ENCODE data around the gene OR5V1. TPM values are rescaled to one million over a fixed set of nuclear protein-coding genes. Genes with fewer than 3 reads are reported as not detected.
"Not testable (repeated sequence)": the region's sequence is repeated elsewhere in the genome, so short reads cannot be mapped to it uniquely, and the experiment has no call there.

Gene OR5V1
- total RNA-seq, 1 experiment from 2014 or later, result not detected

DNA sequence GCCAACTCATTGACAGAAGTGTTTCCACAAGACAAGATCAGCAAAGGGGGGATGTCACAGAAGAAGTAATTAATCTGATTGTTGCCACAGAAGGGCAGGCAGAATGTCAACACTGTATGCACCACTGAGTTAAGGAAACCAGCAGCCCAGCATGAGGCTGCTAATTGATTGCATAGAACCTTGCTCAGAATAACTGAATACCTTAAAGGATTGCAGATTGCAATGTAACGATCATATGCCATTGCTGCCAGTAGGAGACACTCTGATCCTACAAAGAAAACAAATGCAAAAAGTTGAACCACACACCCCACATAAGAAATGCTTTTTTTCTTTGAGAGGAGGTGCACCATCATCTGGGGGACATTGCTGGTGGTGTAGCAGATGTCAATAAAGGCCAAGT lies 13.1 kb downstream of the OR5V1 start:
- Histone ChIP-seq H3K9ac (ENCODE audit: low read length) (no peak overlapping the region), H4K20me1 (ENCODE audit: insufficient read depth, low read depth, low read length) (no peaks in the 10 kb centered on the region), H3K27me3 (ENCODE audit: low read length) (no peaks in the 10 kb centered on the region), H3K4me3 (ENCODE audit: low read length) (no peak overlapping the region), H2AFZ (ENCODE audit: low read length) (no peak overlapping the region), H3K9me3 (ENCODE audit: low read length) (no peaks in the 10 kb centered on the region), H3K4me2 (ENCODE audit: low read depth, low read length, poor library complexity, severe bottlenecking) (no peak overlapping the region), H3K9me2 (replicated peaks; ENCODE audit: insufficient read depth, low read length) (no peaks in the 10 kb centered on the region), H3K36me3 (ENCODE audit: insufficient read depth, low read length) (no peaks in the 10 kb centered on the region), H3K4me1 (ENCODE audit: low read length) (no peaks in the 10 kb centered on the region), H3K79me2 (ENCODE audit: low read length) (no peaks in the 10 kb centered on the region), H3K27ac (ENCODE audit: low read length) (no peak overlapping the region)
- no peak for DNase-seq

DNA sequence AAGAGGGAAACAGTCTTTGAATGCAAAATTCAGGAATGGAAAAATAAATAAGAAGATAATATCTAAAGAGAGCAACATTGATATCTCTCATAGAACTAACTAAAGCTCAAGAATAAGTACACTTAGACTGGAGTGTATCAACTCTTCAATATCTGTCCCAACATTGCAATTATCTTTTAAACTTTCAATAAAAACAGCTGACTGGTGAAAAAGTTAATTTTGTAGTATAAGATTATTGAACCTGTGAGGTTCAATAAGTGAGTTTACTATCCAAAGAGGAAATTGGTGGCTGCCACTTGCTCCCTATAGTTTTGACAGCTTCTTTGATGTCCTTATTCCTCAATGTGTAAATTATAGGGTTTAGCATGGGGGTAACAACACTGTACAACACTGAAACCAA lies 13.7 kb downstream of the OR5V1 start:
- no peak overlapping the region for H3K4me3 ChIP-seq (ENCODE audit: low read length)

DNA sequence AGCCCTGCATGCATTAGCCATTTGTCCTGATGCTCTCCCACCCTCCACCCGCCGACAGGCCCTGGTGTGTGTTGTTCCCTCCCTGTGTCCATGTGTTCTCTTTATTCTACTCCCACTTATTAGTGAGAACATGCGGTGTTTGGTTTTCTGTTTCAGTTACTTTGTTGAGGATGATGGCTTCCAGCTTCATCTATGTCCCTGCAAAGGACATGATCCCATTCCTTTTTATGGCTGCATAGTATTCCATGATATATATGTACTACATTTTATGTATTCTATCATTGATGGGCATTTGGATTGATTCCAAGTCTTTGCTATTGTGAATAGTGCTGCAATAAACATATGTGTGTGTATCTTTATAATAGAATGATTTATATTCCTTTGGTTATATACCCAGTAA lies 19.3 kb downstream of the OR5V1 start:
- H3K27ac ChIP-seq (ENCODE audit: low read length); DNase-seq; H3K9ac ChIP-seq (ENCODE audit: low read length): not testable (repeated sequence)

More for the DNA sequence above, 13.7 kb downstream of the OR5V1 start:
- Histone ChIP-seq H3K79me2 (ENCODE audit: low read length) (no peaks in the 10 kb centered on the region), H3K4me2 (ENCODE audit: low read depth, low read length, poor library complexity, severe bottlenecking) (no peak overlapping the region), H3K36me3 (ENCODE audit: insufficient read depth, low read length) (no peaks in the 10 kb centered on the region), H2AFZ (ENCODE audit: low read length) (no peak overlapping the region), H3K27me3 (ENCODE audit: low read length) (no peaks in the 10 kb centered on the region), H3K9me3 (ENCODE audit: low read length) (no peaks in the 10 kb centered on the region), H3K9ac (ENCODE audit: low read length) (no peak overlapping the region), H3K9me2 (replicated peaks; ENCODE audit: insufficient read depth, low read length) (no peaks in the 10 kb centered on the region), H3K4me1 (ENCODE audit: low read length) (no peaks in the 10 kb centered on the region), H4K20me1 (ENCODE audit: insufficient read depth, low read depth, low read length) (no peaks in the 10 kb centered on the region), H3K27ac (ENCODE audit: low read length) (no peak overlapping the region)
- no peak for DNase-seq

DNA sequence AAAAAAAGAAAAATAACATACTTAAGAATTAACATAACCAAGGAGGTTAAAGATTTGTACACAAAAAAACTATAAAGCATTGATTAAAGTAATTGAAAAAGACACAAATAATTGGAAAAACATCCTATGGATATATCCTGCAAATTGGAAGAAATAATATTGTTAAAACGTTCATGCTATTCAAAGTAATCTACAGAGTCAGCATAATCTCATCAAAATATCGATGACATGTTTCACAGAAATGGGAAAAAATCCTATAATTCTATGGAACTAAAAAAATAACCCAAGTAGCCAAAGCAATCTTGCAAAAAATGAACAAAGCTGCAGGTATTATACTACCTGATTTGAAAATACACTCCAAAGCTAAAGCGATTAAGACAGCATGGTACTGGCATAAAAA lies 23.3 kb downstream of the OR5V1 start:
- Histone ChIP-seq H3K4me1 (ENCODE audit: low read length) (no peaks in the 10 kb centered on the region), H4K20me1 (ENCODE audit: insufficient read depth, low read depth, low read length) (no peaks in the 10 kb centered on the region), H2AFZ (ENCODE audit: low read length) (no peak overlapping the region), H3K9ac (ENCODE audit: low read length) (no peak overlapping the region), H3K4me2 (ENCODE audit: low read depth, low read length, poor library complexity, severe bottlenecking) (no peak overlapping the region), H3K9me2 (replicated peaks; ENCODE audit: insufficient read depth, low read length) (no peaks in the 10 kb centered on the region), H3K27me3 (ENCODE audit: low read length) (no peaks in the 10 kb centered on the region), H3K36me3 (ENCODE audit: insufficient read depth, low read length) (no peaks in the 10 kb centered on the region), H3K27ac (ENCODE audit: low read length) (no peak overlapping the region), H3K4me3 (ENCODE audit: low read length) (no peak overlapping the region), H3K9me3 (ENCODE audit: low read length) (no peaks in the 10 kb centered on the region), H3K79me2 (ENCODE audit: low read length) (no peaks in the 10 kb centered on the region)
- no peak for DNase-seq

More for the DNA sequence above, 19.3 kb downstream of the OR5V1 start:
- not testable (repeated sequence) for H3K9me2 ChIP-seq (replicated peaks; ENCODE audit: insufficient read depth, low read length); H3K9me3 ChIP-seq (ENCODE audit: low read length); H3K4me2 ChIP-seq (ENCODE audit: low read depth, low read length, poor library complexity, severe bottlenecking); H3K4me1 ChIP-seq (ENCODE audit: low read length); H3K36me3 ChIP-seq (ENCODE audit: insufficient read depth, low read length); H3K4me3 ChIP-seq (ENCODE audit: low read length); H3K27me3 ChIP-seq (ENCODE audit: low read length); H3K79me2 ChIP-seq (ENCODE audit: low read length); H4K20me1 ChIP-seq (ENCODE audit: insufficient read depth, low read depth, low read length); H2AFZ ChIP-seq (ENCODE audit: low read length)

DNA sequence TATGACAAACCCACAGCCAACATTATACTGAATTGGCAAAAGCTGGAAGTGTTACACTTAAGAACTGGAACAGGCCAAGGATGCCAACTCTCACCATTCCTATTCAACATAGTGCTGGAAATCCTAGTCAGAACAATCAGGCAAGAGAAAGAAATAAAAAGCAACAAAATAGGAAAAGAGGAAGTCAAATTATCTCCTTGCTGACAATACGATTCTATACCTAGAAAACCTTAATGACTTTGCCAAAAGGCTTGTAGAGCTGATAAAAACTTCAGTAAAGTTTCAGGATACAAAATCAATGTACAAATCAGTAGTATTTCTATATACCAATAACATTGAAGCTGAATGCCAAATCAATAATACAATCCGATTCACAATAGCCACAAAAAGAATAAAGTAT lies 32.4 kb downstream of the OR5V1 start:
- Histone ChIP-seq H3K9me3 (ENCODE audit: low read length) (no peaks in the 10 kb centered on the region), H4K20me1 (ENCODE audit: insufficient read depth, low read depth, low read length) (no peaks in the 10 kb centered on the region), H3K27me3 (ENCODE audit: low read length) (no peaks in the 10 kb centered on the region), H3K79me2 (ENCODE audit: low read length) (no peaks in the 10 kb centered on the region), H3K4me3 (ENCODE audit: low read length) (no peak overlapping the region), H3K9me2 (replicated peaks; ENCODE audit: insufficient read depth, low read length) (no peaks in the 10 kb centered on the region), H2AFZ (ENCODE audit: low read length) (no peak overlapping the region), H3K27ac (ENCODE audit: low read length) (no peak overlapping the region), H3K4me2 (ENCODE audit: low read depth, low read length, poor library complexity, severe bottlenecking) (no peak overlapping the region), H3K36me3 (ENCODE audit: insufficient read depth, low read length) (no peaks in the 10 kb centered on the region), H3K9ac (ENCODE audit: low read length) (no peak overlapping the region), H3K4me1 (ENCODE audit: low read length) (no peaks in the 10 kb centered on the region)
- DNase-seq, result no peak

DNA sequence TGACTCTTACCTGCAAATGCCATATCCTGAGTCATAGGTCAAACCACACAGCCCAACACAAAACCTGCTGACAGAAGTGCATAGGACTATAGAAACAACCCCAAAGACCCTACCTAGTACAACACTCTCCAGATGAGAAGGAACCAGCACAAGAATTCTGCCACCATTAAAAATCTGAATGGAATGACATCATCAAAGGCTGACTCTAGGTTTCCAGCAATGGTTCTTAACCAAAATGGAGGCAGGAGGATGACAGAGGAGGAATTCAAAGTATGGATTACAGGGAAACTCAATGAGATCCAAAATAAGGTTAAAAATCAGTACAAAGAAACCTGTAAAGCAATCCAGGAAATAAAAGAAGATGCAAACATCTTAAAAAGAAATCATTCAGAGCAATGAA lies 36.0 kb downstream of the OR5V1 start:
- no peak overlapping the region for H2AFZ ChIP-seq (ENCODE audit: low read length)
- H3K4me1 ChIP-seq (ENCODE audit: low read length), result no peaks in the 10 kb centered on the region
- H3K4me3 ChIP-seq (ENCODE audit: low read length), result no peak overlapping the region
- no peaks in the 10 kb centered on the region for H3K9me2 ChIP-seq (replicated peaks; ENCODE audit: insufficient read depth, low read length)
- no peaks in the 10 kb centered on the region for H3K27me3 ChIP-seq (ENCODE audit: low read length)
- no peak overlapping the region for H3K27ac ChIP-seq (ENCODE audit: low read length)
- H4K20me1 ChIP-seq (ENCODE audit: insufficient read depth, low read depth, low read length), result no peaks in the 10 kb centered on the region
- H3K4me2 ChIP-seq (ENCODE audit: low read depth, low read length, poor library complexity, severe bottlenecking), result no peak overlapping the region
- no peak for DNase-seq
- H3K9me3 ChIP-seq (ENCODE audit: low read length), result no peaks in the 10 kb centered on the region
- no peaks in the 10 kb centered on the region for H3K36me3 ChIP-seq (ENCODE audit: insufficient read depth, low read length)
- no peaks in the 10 kb centered on the region for H3K79me2 ChIP-seq (ENCODE audit: low read length)
- no peak overlapping the region for H3K9ac ChIP-seq (ENCODE audit: low read length)

DNA sequence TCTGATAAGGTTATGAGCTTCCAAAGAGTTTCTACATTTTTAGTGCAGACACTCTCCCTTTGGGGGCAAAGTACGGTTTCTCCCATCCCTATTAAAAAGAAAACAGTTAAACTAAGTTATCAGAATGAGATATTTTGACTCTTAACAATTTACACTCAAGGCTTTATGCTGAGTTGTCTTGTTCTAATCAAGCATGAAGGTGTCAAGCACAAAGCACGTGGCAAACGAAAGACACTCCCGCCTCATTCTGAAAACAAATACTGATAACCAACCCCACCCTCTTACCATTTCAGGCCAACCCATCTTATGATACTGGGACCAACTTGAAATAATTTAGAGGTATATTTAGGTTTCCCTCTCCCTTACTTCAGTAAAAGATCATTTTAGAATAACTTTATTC lies 42.9 kb downstream of the OR5V1 start:
- H3K9me3 ChIP-seq (ENCODE audit: low read length), result no peaks in the 10 kb centered on the region

DNA sequence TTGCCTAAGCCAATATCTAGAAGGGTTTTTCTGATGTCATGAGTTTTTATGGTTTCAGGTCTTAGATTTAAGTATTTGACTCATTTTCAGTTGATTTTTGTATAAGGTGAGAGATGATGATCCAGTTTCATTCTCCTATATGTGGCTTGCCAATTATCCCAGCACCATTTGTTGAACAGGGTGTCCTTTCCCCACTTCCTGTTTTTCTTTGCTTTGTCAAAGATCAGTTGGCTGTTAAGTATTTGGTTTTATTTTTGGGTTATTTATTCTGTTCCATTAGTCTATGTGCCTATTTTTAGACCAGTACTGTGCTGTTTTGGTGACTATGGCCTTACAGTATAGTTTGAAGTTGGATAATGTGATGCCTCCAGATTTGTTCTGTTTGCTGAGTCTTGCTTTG lies 45.3 kb downstream of the OR5V1 start:
- H3K4me2 ChIP-seq (ENCODE audit: low read depth, low read length, poor library complexity, severe bottlenecking); H3K4me3 ChIP-seq (ENCODE audit: low read length); H3K79me2 ChIP-seq (ENCODE audit: low read length); H3K27ac ChIP-seq (ENCODE audit: low read length); H3K9me3 ChIP-seq (ENCODE audit: low read length); H3K9me2 ChIP-seq (replicated peaks; ENCODE audit: insufficient read depth, low read length); H3K27me3 ChIP-seq (ENCODE audit: low read length); H2AFZ ChIP-seq (ENCODE audit: low read length); H4K20me1 ChIP-seq (ENCODE audit: insufficient read depth, low read depth, low read length); H3K4me1 ChIP-seq (ENCODE audit: low read length); DNase-seq; H3K36me3 ChIP-seq (ENCODE audit: insufficient read depth, low read length); H3K9ac ChIP-seq (ENCODE audit: low read length): not testable (repeated sequence)

More for the DNA sequence above, 42.9 kb downstream of the OR5V1 start:
- no peak overlapping the region for H3K4me2 ChIP-seq (ENCODE audit: low read depth, low read length, poor library complexity, severe bottlenecking)
- no peak overlapping the region for H2AFZ ChIP-seq (ENCODE audit: low read length)
- H3K4me1 ChIP-seq (ENCODE audit: low read length), result no peaks in the 10 kb centered on the region
- H3K27me3 ChIP-seq (ENCODE audit: low read length), result no peaks in the 10 kb centered on the region
- DNase-seq, result no peak
- H3K27ac ChIP-seq (ENCODE audit: low read length), result no peak overlapping the region
- H3K9me2 ChIP-seq (replicated peaks; ENCODE audit: insufficient read depth, low read length), result no peaks in the 10 kb centered on the region
- no peak overlapping the region for H3K9ac ChIP-seq (ENCODE audit: low read length)
- no peaks in the 10 kb centered on the region for H3K36me3 ChIP-seq (ENCODE audit: insufficient read depth, low read length)
- H4K20me1 ChIP-seq (ENCODE audit: insufficient read depth, low read depth, low read length), result no peaks in the 10 kb centered on the region
- no peaks in the 10 kb centered on the region for H3K79me2 ChIP-seq (ENCODE audit: low read length)
- H3K4me3 ChIP-seq (ENCODE audit: low read length), result no peak overlapping the region

DNA sequence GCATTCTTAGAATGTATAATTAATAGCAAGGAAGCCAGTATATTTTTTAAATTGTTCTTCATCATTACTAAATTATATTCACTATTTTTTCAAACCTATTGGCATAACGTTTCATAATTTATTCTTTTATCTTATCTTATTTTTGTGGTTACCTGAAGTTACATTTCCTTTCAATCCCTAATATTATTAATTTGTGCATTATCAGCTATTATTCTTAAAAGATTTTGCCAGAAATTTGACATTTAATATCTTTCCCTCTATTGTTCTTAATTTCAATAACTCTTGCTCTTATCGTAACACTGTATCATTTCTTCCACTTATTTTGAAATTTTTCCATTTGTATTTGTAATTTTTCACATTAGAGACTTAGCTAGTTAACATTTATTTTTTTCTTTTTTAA lies 48.7 kb downstream of the OR5V1 start:
- H3K4me2 ChIP-seq (ENCODE audit: low read depth, low read length, poor library complexity, severe bottlenecking), result no peak overlapping the region
- H3K9me2 ChIP-seq (replicated peaks; ENCODE audit: insufficient read depth, low read length), result no peaks in the 10 kb centered on the region
- H3K36me3 ChIP-seq (ENCODE audit: insufficient read depth, low read length), result no peaks in the 10 kb centered on the region
- H3K9ac ChIP-seq (ENCODE audit: low read length), result no peak overlapping the region
- no peaks in the 10 kb centered on the region for H3K27me3 ChIP-seq (ENCODE audit: low read length)
- no peak overlapping the region for H2AFZ ChIP-seq (ENCODE audit: low read length)
- DNase-seq, result no peak
- H3K4me3 ChIP-seq (ENCODE audit: low read length), result no peak overlapping the region
- no peaks in the 10 kb centered on the region for H3K79me2 ChIP-seq (ENCODE audit: low read length)
- no peaks in the 10 kb centered on the region for H3K4me1 ChIP-seq (ENCODE audit: low read length)
- no peak overlapping the region for H3K27ac ChIP-seq (ENCODE audit: low read length)
- no peaks in the 10 kb centered on the region for H4K20me1 ChIP-seq (ENCODE audit: insufficient read depth, low read depth, low read length)
- H3K9me3 ChIP-seq (ENCODE audit: low read length), result no peaks in the 10 kb centered on the region

Data from Karpas-422 (cell line).